ENCODE results near the gene STAT6.

The STAT6 gene

DNA sequence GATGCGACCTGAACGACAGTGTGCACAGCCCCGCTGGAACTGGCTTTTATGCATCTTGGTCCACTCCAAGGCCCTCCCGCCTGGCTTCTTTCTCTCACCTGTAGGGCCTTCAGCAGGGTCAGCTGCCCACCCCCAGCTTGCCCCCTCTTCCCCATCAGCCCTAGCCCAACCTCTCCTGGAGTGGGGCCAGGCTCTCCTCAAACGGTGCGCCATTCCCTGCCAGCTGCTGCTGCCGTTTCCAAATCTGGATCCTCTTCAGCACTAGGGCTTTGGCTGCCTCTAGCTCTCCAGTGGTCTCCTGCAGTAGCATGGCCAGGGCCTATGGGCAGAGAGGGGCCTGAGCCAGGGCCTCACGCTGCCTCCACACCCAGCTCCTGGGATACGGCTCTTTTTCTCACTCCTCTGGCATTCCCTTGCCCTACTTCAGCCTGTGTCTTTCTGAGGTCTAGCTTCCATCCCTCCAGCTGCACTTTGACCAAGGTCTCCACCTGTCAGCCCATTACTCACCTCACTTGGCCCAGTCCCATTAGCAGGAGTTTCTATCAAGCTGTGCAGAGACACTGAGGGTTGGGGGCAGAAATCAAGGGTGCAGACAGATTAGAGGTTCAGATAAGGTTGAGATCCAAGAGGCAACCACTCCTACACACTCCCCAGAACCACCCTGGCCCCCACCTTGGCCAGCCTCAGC, 5.0 kb downstream of the STAT6 start:
- in situ Hi-C loops (cut with HindIII; ENCODE audit: low sequenced_read_pairs), result no loop called here

DNA sequence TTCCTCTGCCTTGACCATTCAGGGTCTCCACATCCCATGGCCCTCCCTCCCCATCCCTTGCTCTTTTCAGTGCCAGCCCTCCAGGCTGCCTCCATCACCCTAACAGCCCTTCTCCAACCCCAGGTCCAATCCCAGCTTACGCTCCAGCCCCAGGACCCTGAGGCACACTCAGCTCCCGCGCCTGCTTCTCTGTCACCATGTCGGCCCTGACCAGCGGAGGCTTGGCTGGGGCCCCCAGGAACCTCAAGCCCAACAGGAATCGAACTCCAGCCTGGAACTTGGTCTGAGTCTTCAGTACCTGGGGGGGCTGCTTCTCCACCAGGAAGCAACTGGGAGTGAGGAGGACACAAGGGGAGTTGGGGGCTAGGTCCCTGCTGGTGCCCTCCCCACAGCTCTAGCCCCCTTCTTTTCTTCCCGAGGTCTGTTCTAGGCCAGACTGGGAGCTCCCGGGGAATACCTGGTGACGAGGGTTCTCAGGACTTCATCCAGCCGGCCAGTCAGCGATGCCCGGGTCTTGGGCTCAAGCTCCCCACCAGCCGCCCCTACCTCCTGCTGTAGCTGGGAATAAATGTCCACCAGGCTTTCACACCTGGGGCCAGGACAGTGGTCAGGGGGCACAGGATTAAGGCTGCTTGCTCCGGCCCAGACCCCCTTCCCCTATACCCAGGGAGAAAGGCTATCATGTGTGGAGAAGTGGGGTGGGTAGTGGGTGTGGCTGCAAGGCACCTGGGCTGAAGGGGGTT, 6.0 kb downstream of the STAT6 start:
- in situ Hi-C loops (cut with HindIII; ENCODE audit: low sequenced_read_pairs), result no loop called here

DNA sequence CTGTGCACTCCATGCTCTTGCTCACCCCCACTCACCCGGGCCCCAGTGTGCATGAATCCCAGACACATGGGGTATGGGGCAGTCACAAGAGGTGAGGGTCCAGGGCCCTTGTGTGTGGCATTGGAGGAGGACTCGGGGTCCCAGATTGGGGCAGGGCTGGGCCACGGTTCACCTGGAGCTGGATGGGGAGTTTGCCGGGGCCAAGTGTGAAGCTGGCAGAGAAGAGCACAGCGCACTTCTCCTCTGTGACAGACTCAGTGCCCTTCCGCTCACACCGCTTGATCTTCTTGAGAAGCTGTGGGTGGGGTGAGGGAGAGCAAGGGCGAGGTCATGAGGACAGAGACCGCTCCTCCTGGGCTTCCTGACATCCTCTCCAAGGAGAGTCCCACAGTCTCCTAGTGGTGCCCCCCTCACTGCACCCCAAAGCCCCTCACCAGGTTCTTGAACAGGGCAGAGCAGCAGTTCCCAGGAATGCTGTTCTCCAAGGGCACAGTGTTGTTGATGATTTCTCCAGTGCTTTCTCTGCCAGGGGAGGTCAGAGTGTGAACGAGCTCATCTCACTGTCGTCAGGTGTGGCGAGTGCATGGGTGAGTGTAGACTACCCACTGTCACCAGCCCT, 6.8 kb downstream of the STAT6 start:
- in situ Hi-C loops (cut with HindIII; ENCODE audit: low sequenced_read_pairs), result no loop called here

DNA sequence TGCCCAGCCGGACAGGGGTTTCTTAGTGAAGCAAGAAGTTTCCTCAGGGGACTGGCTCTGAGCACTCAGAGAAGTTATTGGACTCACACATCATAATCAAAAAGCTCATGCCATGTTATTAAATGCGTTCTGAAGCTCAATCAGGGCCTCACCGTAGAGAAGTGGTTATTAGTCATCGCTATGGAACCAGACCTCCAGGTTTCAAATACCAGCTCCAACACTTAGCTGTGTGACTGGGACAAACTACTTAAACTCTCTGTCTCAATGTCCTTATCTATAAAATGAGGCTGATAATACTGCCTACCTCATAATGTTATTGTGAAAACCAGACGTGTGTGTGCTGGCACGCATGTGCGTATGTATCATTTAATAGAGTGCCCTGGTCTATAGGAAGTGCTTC, 7.3 kb downstream of the STAT6 start:
- in situ Hi-C loops (cut with HindIII; ENCODE audit: low sequenced_read_pairs), result no loop called here

DNA sequence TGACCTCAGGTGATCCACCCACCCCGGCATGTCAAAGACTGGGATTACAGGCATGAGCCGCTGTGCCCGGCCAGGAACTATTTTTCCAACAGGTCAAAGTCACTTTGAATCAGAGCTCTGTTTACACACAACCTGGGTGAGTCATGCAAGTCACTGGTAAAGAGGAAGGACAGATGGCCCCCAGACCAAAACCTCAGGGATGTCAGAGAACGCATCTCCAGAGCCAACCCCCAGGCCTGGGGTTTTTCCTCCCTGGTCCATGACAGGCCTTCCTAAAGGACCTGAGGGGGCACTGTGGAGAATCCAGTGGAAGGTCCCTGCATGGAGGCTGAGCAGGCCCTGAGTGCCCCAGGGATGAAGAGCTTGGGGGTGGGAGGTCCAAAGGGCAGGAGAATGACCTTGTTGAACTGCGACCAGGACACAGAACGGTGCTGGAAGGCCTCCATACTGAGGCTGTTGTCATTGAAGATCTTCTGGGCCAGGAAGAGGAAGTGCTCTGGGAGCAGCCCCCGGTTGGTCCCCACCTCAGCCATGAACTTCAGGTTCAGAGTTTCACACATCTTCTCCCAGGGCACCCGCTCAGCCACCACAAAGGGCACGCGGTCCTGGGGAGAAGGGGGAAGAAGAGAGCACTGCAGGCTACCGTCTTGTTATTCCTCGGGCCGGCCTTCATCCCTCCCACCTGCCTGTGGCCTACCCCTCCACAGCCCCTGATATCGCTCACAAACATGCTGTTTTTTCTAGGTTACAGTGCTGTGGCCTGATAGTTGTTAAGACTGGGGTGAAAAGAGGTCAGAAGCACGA, 9.1 kb downstream of the STAT6 start:
- in situ Hi-C loops (cut with HindIII; ENCODE audit: low sequenced_read_pairs), result no loop called here

DNA sequence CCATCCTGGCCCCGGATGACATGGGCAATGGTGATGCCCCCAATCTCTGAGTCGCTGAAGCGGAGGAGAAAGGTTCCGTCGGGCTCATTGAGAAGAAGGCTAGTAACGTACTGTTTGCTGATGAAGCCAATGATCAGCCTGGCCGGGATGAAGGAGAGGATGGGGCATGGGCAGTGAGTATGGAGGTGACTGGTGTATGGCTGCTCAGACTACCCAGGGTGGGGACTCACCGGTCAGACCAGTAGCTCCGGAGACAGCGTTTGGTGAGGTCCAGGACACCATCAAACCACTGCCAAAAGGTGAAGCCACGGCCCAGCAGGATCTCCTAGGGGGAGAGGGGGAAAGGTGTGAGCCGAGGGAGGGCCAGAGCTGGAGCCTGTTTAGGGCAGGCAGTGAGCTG, 11.4 kb downstream of the STAT6 start:
- in situ Hi-C loops (cut with HindIII; ENCODE audit: low sequenced_read_pairs), result no loop called here

DNA sequence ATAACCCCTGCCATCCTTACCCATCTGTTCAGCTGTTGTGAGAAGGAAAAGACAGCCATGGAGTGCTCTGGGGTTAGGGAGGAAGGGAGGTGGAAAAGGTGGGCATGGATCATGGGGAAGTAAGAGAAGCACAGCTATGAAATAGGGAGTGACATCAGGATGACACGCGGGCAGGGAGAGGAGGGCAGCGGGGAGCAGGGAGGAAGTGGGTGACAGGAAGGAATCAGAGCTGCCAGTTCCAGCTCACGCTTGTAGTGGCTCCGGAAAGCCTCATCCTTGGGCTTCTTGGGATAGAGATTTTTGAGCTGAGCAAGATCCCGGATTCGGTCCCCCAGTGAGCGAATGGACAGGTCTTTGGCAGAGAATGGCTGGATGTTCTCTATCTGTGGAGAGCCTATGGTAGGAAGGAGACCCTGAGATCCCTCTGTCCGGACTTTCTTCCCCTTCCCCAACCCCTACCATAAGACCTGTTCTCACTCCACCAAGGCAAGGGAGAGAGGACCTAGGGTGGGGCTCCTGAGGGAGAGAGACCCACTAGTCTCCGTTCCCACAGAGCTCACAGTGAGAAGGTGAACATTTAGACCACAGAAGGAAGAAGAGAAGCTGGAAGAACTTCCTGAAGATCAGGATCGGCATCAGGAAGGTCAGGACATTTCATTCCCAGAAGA, 12.0 kb downstream of the STAT6 start:
- in situ Hi-C loops (cut with HindIII; ENCODE audit: low sequenced_read_pairs), result no loop called here

DNA sequence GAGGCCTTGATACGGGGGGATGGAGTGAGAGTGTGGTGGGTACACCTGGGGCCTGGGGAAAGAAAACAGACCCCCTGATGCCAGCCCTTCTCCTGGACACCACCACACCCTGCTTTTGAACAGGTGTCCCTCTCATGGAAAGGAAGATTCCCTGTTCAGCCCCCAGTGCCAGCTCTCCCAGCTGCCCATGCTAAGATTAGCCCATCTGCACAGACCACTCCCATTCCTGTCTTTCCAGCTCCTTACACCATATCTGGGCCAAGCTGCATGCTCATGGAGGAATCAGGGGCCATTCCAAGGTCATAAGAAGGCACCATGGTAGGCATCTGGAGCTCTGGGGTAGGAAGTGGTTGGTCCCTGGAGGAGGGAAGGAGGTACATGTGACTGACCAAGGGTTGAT, 12.6 kb downstream of the STAT6 start:
- in situ Hi-C loops (cut with HindIII; ENCODE audit: low sequenced_read_pairs), result no loop called here

DNA sequence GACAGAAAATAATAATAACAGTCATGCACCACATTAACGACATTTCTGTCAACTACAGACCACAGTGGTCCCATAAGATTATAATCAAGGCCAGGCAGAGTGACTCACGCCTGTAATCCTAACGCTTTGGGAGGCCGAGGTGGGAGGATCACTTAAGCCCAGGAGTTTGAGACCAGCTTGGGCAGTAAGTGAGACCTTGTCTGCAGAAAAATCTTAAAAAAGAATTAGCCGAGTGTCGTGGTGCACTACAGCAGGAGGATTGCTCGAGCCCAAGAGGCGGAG, 13.7 kb downstream of the STAT6 start:
- in situ Hi-C loops (cut with HindIII; ENCODE audit: low sequenced_read_pairs), result no loop called here

DNA sequence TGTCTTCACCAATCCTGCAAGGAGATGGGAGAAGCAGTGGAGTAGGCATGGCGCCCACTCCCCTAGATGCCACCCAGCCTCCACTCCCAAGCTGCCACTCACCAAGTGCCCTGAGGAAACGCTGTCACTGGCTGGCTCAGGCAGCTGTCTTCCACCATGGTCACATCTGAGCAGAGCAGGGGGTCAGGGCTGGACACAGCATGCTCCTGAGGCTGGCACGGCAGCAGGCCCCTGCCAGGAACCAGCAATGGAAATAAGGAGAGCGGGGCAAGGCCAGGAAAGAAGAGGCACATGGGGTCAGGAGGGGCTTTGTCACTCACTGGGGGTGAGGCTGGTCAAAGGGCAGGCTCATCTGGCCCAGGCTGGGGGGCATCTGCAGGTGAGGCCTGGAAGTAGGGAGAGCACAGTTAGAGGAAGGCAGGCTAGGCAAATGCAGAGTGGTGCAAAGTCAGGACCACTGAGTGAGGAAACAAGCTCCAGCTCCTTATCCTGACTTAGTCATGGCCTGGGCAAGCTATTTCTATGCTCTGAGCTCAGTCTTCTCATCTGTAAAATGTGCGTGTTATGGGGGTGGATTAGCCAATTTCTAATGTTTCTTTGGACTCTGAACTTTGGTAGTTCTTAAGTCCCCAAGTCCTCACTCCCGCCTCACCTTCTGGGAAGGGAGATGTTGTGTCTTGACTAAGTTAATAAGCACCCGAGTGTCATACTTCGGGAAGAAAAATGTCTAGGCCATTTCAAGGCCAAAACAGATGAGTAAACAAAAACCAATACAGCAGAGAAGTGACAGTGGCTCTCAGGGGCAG, 14.2 kb downstream of the STAT6 start:
- in situ Hi-C loops (cut with HindIII; ENCODE audit: low sequenced_read_pairs), result no loop called here

DNA sequence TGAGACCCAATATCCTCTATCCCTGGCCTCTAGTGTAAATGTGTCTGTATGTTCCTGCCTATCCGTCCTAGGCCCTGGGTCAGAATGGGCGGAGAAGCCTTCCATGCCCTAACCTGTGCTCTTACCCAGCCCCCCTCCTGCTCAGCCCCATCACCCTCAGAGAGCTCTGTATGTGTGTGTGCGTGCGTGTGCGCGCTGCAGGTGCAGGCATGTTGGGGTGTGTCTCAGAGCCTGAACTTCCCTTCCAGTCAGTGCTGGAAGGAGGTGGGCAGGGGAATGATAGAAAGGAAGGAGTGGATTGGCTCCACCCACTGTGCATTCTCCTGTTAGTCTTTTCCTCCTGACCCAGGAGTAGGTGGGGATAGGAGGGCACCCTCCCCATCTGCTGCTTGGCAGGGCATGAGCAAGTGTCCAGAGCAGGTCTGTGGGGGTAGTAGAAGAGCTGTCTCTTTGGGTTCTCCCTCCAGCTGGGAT, 15.0 kb downstream of the STAT6 start:
- in situ Hi-C loops (cut with HindIII; ENCODE audit: low sequenced_read_pairs), result no loop called here

DNA sequence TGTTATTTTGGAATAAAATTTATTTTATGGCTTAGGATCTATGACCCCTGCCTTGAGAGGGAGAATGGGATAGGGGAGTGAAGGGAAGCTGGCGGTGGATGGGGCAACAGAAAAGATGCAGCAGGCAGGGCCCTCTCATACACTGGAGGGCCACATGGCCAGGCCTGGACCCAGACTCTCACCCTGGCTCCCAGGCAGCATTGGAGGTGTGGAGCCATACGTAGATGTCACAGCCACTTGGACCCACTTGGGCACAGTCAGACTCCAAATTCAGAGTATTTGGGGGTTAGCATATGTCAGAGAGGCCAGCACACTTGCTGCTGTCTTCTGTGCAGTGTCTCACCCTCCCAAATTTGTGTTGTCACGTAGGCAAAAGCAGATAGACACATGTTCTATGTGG, 15.7 kb downstream of the STAT6 start:
- in situ Hi-C loops (cut with HindIII; ENCODE audit: low sequenced_read_pairs), result no loop called here

DNA sequence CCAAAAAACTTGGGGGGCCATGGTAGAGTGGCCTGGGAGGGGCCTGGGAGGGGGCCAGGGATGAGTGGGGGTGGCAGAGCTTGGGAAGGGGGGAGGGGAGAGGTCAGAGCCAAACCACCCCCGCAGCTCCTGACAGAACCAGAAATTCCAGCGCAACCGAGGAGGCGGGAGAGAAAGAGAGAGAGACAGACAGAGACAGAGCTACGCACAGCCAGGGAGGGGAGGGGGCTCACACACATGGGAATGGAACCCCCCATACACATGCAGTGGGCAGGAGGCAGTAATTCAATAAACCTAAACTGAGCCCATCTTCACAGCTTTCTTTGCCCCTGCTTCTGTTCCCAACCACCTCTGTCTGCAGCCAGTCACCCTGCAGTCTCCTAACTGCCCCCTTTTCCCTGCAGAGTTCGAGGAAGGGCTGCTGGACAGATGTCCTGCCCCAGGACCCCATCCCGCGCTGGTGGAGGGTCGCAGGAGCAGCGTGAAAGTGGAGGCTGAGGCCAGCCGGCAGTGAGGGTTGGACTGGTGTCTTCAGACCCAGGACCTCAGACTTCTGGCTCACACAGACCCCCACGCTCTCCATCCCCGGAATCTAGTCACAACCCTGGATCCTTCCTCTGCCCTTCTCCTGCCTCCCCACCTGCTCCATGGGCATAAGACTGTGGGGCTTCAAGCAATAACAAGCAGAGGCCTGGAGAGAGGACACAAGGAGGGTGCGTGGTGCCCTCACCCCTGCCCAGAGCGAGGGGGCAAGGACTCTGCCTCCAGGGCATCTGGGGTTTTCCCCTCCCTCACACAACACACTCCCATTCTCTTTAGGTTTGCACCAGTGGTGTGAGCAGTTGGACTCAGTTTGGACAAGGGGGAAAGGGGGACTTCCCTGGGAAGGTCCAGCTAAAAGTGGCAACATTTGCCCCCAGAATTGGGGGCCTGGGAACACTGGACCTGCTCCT, 16.7 kb downstream of the STAT6 start:
- in situ Hi-C loops (cut with HindIII; ENCODE audit: low sequenced_read_pairs), result no loop called here

DNA sequence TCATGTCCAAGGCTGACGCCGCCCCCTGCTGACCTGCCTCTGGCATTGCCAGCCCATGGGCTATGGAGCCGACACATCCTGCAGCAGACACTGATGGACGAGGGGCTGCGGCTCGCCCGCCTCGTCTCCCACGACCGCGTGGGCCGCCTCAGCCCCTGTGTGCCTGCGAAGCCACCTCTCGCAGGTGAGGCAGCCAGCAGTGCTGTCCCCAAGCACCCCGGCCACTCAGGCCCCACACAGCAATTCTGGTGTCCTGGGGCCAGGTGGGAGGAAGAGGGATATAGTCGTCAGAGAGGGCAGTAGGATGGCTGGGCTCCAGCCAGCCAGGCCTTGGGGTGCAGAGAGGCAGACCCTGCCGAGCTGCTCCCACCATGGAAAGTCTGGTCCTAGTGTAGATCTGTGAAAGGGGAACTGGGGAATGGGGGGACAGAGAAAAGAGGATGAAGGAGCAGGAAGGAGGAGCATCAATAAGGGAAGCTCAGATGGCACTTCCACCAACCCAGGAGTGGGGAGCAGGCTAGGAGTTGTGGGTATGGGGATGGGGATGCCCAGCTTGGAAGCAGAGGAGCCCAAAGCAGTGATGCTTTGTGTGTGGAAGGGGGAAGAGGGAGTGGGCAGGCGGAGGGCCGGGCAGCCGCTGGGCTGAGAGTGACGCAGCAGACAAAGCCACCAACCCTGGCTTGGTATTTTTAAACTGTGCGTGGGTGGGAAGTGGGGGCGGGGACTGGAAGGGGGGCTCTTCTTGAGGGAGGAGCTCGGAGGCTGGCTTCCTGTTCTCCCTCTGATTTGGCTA, 17.6 kb downstream of the STAT6 start:
- in situ Hi-C loops (cut with HindIII; ENCODE audit: low sequenced_read_pairs), result no loop called here

DNA sequence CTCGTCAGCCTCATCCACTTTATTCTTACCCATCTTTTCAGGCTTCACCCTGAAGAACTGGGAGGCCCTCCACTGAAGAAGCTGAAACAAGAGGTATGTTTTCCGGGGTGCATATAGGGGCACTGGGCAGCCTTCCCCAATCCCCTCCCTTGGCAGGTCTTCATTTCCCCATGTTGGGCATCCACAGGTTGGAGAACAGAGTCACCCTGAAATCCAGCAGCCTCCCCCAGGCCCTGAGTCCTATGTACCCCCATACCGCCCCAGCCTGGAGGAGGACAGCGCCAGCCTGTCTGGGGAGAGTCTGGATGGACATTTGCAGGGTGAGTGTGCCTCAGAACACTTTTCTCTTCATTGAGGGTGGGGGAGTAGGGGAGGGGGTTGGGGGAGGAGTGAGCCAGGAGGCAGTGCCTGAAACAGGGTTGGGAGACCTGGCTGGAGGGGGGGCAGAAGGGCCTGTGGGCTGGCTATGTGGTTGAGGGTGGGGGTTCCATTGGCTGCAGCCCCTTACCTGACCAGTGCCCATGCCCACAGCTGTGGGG, 18.2 kb downstream of the STAT6 start:
- in situ Hi-C loops (cut with HindIII; ENCODE audit: low sequenced_read_pairs), result no loop called here

DNA sequence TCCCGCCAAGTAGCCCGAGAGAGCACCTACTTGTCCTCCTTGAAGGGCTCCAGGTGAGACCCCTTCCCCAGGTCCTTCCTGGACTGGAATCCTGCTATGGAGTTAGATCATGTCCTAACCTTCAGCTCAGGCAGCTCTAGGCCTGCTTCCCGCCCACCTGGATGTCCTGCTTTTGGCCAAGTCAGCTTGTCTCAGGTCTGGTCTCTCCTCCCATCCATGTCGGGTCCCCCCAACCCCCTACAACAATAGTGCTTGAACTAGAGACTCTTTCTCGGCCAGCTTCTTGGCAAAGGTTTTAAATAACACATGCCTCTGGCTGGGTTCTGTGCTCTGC, 18.7 kb downstream of the STAT6 start:
- in situ Hi-C loops (cut with HindIII; ENCODE audit: low sequenced_read_pairs), result no loop called here

DNA sequence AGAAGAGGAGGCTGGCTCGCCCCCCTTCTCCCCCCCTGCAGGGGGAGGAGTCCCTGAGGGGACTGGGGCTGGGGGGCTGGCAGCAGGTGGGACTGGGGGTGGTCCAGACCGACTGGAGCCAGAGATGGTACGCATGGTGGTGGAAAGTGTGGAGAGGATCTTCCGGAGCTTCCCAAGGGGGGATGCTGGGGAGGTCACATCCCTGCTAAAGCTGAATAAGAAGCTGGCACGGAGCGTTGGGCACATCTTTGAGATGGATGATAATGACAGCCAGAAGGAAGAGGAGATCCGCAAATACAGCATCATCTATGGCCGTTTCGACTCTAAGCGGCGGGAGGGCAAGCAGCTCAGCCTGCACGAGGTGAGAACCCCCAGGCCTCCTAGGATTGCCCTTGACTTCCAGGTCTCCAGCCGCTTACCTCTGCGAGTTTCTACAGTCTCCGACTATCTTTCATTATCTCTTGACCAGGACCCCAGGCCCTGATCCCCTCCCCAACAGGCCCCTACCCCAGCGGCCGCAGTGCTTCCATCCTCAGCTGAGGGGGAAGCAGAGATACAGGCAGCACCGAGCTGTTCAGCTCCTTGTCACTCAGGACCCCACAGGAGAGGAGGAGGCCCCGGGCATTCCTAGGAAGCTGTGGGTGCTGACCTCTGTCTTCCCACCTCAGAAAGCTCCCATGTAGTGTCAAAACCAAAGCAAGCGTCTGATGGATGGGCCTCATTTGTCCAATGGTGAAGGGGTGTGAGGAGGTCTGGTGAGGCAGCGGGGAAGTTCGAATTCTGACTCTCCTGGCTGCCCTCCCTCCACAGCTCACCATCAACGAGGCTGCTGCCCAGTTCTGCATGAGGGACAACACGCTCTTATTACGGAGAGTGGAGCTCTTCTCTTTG, 19.3 kb downstream of the STAT6 start:
- in situ Hi-C loops (cut with HindIII; ENCODE audit: low sequenced_read_pairs), result no loop called here

All from DLD1 (cell line).